GM13977 (cell line): Measurements from ENCODE around the gene MAP3K2.

Experiments
- DNase-seq: peaks from one replicate; pipeline ENCODE4 v3.0.0; 2012; ENCODE audit warnings: low spot score
- in situ Hi-C: fragments of 300-500 bp; cut with MboI; formaldehyde crosslinking; loops from one replicate; pipeline ENCODE4 v1.12.0; 2022; ENCODE audit warnings: low sequenced_read_pairs, low pct_unique_long_range_greater_than_20kb, mixed read lengths, inconsistent platforms; ENCODE audit not compliant: unreplicated experiment
- TF ChIP-seq, protein P1 (sequence below): IDR thresholded peaks from 2 replicates; pipeline ENCODE4 v1.5.1; 2012; ENCODE audit warnings: mild to moderate bottlenecking, control low read depth; ENCODE audit not compliant: insufficient read depth; ENCODE audit errors: extremely low read depth, missing control alignments

Gene MAP3K2

DNA sequence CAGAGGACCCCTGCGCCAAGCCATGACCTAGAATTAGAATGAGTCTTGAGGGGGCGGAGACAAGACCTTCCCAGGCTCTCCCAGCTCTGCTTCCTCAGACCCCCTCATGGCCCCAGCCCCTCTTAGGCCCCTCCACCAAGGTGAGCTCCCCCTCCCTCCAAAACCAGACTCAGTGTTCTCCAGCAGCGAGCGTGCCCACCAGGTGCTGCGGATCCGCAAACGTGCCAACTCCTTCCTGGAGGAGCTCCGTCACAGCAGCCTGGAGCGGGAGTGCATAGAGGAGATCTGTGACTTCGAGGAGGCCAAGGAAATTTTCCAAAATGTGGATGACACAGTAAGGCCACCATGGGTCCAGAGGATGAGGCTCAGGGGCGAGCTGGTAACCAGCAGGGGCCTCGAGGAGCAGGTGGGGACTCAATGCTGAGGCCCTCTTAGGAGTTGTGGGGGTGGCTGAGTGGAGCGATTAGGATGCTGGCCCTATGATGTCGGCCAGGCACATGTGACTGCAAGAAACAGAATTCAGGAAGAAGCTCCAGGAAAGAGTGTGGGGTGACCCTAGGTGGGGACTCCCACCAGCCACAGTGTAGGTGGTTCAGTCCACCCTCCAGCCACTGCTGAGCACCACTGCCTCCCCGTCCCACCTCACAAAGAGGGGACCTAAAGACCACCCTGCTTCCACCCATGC lies 33.5 kb upstream of the MAP3K2 start:
- in situ Hi-C loops: no loop called here
- TF ChIP-seq, protein P1, sequence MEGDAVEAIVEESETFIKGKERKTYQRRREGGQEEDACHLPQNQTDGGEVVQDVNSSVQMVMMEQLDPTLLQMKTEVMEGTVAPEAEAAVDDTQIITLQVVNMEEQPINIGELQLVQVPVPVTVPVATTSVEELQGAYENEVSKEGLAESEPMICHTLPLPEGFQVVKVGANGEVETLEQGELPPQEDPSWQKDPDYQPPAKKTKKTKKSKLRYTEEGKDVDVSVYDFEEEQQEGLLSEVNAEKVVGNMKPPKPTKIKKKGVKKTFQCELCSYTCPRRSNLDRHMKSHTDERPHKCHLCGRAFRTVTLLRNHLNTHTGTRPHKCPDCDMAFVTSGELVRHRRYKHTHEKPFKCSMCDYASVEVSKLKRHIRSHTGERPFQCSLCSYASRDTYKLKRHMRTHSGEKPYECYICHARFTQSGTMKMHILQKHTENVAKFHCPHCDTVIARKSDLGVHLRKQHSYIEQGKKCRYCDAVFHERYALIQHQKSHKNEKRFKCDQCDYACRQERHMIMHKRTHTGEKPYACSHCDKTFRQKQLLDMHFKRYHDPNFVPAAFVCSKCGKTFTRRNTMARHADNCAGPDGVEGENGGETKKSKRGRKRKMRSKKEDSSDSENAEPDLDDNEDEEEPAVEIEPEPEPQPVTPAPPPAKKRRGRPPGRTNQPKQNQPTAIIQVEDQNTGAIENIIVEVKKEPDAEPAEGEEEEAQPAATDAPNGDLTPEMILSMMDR: no peak
- no peak for DNase-seq

DNA sequence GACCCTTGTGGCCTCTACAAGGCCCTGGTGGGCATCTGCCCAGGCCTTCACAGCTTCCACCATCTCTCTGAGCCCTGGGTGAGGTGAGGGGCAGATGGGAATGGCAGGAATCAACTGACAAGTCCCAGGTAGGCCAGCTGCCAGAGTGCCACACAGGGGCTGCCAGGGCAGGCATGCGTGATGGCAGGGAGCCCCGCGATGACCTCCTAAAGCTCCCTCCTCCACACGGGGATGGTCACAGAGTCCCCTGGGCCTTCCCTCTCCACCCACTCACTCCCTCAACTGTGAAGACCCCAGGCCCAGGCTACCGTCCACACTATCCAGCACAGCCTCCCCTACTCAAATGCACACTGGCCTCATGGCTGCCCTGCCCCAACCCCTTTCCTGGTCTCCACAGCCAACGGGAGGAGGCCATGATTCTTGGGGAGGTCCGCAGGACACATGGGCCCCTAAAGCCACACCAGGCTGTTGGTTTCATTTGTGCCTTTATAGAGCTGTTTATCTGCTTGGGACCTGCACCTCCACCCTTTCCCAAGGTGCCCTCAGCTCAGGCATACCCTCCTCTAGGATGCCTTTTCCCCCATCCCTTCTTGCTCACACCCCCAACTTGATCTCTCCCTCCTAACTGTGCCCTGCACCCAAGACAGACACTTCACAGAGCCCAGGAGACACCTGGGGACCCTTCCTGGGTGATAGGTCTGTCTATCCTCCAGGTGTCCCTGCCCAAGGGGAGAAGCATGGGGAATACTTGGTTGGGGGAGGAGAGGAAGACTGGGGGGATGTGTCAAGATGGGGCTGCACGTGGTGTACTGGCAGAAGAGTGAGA lies 32.5 kb upstream of the MAP3K2 start:
- in situ Hi-C loops: no loop called here
- DNase-seq: no peak
- TF ChIP-seq, protein P1: no peak

DNA sequence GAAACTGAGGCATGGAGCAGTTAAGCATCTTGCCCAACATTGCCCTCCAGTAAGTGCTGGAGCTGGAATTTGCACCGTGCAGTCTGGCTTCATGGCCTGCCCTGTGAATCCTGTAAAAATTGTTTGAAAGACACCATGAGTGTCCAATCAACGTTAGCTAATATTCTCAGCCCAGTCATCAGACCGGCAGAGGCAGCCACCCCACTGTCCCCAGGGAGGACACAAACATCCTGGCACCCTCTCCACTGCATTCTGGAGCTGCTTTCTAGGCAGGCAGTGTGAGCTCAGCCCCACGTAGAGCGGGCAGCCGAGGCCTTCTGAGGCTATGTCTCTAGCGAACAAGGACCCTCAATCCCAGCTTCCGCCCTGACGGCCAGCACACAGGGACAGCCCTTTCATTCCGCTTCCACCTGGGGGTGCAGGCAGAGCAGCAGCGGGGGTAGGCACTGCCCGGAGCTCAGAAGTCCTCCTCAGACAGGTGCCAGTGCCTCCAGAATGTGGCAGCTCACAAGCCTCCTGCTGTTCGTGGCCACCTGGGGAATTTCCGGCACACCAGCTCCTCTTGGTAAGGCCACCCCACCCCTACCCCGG lies 31.8 kb upstream of the MAP3K2 start:
- no peak for DNase-seq
- in situ Hi-C loops: no loop called here
- TF ChIP-seq, protein P1: no peak

DNA sequence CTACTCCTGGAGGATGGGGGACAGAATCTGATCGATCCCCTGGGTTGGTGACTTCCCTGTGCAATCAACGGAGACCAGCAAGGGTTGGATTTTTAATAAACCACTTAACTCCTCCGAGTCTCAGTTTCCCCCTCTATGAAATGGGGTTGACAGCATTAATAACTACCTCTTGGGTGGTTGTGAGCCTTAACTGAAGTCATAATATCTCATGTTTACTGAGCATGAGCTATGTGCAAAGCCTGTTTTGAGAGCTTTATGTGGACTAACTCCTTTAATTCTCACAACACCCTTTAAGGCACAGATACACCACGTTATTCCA lies 31.3 kb upstream of the MAP3K2 start:
- no peak for DNase-seq
- in situ Hi-C loops: no loop called here
- TF ChIP-seq, protein P1: no peak

DNA sequence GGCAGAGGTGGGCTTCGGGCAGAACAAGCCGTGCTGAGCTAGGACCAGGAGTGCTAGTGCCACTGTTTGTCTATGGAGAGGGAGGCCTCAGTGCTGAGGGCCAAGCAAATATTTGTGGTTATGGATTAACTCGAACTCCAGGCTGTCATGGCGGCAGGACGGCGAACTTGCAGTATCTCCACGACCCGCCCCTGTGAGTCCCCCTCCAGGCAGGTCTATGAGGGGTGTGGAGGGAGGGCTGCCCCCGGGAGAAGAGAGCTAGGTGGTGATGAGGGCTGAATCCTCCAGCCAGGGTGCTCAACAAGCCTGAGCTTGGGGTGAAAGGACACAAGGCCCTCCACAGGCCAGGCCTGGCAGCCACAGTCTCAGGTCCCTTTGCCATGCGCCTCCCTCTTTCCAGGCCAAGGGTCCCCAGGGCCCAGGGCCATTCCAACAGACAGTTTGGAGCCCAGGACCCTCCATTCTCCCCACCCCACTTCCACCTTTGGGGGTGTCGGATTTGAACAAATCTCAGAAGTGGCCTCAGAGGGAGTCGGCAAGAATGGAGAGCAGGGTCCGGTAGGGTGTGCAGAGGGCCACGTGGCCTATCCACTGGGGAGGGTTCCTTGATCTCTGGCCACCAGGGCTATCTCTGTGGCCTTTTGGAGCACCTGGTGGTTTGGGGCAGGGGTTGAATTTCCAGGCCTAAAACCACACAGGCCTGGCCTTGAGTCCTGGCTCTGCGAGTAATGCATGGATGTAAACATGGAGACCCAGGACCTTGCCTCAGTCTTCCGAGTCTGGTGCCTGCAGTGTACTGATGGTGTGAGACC lies 30.7 kb upstream of the MAP3K2 start, which contains the start of gene PROC:
TSS of gene PROC (plus strand) at position 128 of the 812 bp plus-strand sequence. CDS start 1,516 bp downstream, outside the sequence.
- in situ Hi-C loops: no loop called here
- DNase-seq: no peak
- TF ChIP-seq, protein P1: no peak

DNA sequence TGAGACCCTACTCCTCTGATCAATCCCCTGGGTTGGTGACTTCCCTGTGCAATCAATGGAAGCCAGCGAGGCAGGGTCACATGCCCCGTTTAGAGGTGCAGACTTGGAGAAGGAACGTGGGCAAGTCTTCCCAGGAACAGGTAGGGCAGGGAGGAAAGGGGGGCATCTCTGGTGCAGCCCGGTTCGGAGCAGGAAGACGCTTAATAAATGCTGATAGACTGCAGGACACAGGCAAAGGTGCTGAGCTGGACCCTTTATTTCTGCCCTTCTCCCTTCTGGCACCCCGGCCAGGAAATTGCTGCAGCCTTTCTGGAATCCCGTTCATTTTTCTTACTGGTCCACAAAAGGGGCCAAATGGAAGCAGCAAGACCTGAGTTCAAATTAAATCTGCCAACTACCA lies 29.6 kb upstream of the MAP3K2 start:
- TF ChIP-seq, protein P1: no peak
- DNase-seq: no peak
- in situ Hi-C loops: no loop called here
